MM.1S (cell line): ENCODE measurements around the gene STEAP1B.

ENCODE experiments used
- DNase-seq: peaks from one replicate; pipeline ENCODE4 v3.0.0-alpha.2; 2015
- H2AFZ ChIP-seq: fragments of 300-600 bp; sonication (generic); 2 replicates; pipeline ENCODE4 v1.6.0; 2016; ENCODE audit warnings: antibody characterized with exemption, low read length
- H3F3A ChIP-seq: fragments of 300-600 bp; sonication (generic); 2 replicates; pipeline ENCODE4 v1.6.1; 2016; ENCODE audit warnings: mild to moderate bottlenecking, antibody characterized with exemption, low read length, moderate library complexity, mixed read lengths; ENCODE audit not compliant: insufficient read depth
- H3K27ac ChIP-seq: fragments of 300-600 bp; sonication (generic); 2 replicates; pipeline ENCODE4 v1.5.1; 2016; ENCODE audit warnings: mild to moderate bottlenecking, low read length
- H3K27me3 ChIP-seq: fragments of 300-600 bp; sonication (generic); replicated peaks from 2 replicates; pipeline ENCODE4 v1.6.0; 2016; ENCODE audit warnings: low read length; ENCODE audit not compliant: insufficient read depth
- H3K36me3 ChIP-seq: fragments of 300-600 bp; sonication (generic); replicated peaks from 2 replicates; pipeline ENCODE4 v1.6.1; 2016; ENCODE audit warnings: mild to moderate bottlenecking, low read length, mixed read lengths; ENCODE audit not compliant: insufficient read depth
- H3K4me1 ChIP-seq: fragments of 300-600 bp; sonication (generic); 2 replicates; pipeline ENCODE4 v1.6.1; 2016; ENCODE audit warnings: low read length, mixed read lengths
- H3K4me2 ChIP-seq: fragments of 300-600 bp; sonication (generic); 2 replicates; pipeline ENCODE4 v1.6.0; 2016; ENCODE audit warnings: low read depth, low read length
- H3K4me3 ChIP-seq: fragments of 300-600 bp; sonication (generic); 2 replicates; pipeline ENCODE4 v1.5.1; 2016; ENCODE audit warnings: low read length, mixed read lengths
- H3K79me2 ChIP-seq: fragments of 300-600 bp; sonication (generic); 2 replicates; pipeline ENCODE4 v1.6.1; 2016; ENCODE audit warnings: mixed run types, low read length, mixed read lengths
- H3K9ac ChIP-seq: fragments of 300-600 bp; sonication (generic); 2 replicates; pipeline ENCODE4 v1.6.1; 2016; ENCODE audit warnings: low read length, mixed read lengths
- H3K9me2 ChIP-seq: fragments of 300-600 bp; sonication (generic); replicated peaks from 2 replicates; pipeline ENCODE4 v1.6.1; 2016; ENCODE audit warnings: mild to moderate bottlenecking, low read length, mixed read lengths; ENCODE audit not compliant: insufficient read depth
- H3K9me3 ChIP-seq: fragments of 300-600 bp; sonication (generic); replicated peaks from 2 replicates; pipeline ENCODE4 v1.6.1; 2016; ENCODE audit warnings: mild to moderate bottlenecking, low read length, mixed read lengths; ENCODE audit not compliant: insufficient read depth
- H4K20me1 ChIP-seq: fragments of 300-600 bp; sonication (generic); 2 replicates; pipeline ENCODE4 v1.6.1; 2016; ENCODE audit warnings: mild to moderate bottlenecking, low read length, moderate library complexity, mixed read lengths; ENCODE audit not compliant: insufficient read depth
- CTCF ChIP-seq: fragments of 300-600 bp; sonication (generic); IDR thresholded peaks from 2 replicates; pipeline ENCODE4 v1.5.1; 2016; ENCODE audit warnings: antibody characterized with exemption, low read length, mixed read lengths
- EZH2 ChIP-seq: fragments of 300-600 bp; sonication (generic); optimal IDR thresholded peaks from 2 replicates; pipeline ENCODE3; 2017; ENCODE audit warnings: low read depth, mild to moderate bottlenecking, antibody characterized with exemption, low read length, mixed read lengths
- EZH2phosphoT487 ChIP-seq: fragments of 300-600 bp; sonication (generic); IDR thresholded peaks from 2 replicates; pipeline ENCODE4 v1.6.1; 2018; ENCODE audit warnings: antibody characterized with exemption, low read length

STEAP1B gene

DNA sequence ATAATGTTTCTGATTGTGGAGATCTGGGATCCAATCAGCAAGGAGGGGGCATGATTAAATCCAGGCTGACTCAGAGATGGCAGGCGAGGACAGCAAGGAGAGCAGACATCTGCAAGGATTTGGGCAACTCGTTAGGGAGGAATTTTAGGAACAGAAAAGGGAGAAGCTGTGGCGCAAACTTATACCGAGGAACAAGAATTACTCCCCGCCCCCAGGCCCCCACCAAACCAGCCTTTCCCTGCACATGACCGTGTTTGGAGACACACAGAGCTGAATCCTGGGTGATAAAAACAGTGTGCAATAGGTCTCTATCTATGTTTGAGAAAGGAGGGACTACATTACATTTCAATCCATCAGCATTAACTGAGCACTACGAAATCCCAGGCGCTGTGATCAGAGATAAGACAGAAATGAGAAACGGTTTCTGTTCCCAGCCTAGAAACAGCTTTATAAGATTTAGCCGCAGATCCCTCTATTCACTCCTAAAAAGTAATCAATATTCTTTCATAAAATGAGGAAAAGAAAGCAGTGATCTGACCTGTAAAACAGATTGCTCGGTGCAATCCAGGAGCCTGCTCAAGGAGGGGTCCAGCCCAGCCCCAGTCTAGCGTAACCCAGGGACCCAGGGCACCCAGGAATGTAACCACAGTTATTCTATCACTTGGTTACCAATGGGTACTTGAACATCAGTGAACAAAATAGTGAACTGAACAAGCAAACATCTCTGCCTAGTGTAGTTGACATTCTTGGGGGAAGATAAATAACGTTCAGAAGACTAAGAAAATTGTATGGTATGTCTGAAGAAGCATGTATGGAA is 105.9 kb downstream of the STEAP1B start:
- TF ChIP-seq CTCF = no peak
- TF ChIP-seq EZH2 = no peak
- no peak for TF ChIP-seq EZH2phosphoT487
- DNase-seq = no peak
- H2AFZ ChIP-seq = no peak overlapping the region
- no peaks in the 10 kb centered on the region for H3K9me2 ChIP-seq
- no peaks in the 10 kb centered on the region for H3K36me3 ChIP-seq
- H3K27ac ChIP-seq = no peak overlapping the region
- no peaks in the 10 kb centered on the region for H3F3A ChIP-seq
- H3K4me2 ChIP-seq = no peak overlapping the region
- no peaks in the 10 kb centered on the region for H3K9me3 ChIP-seq
- no peaks in the 10 kb centered on the region for H4K20me1 ChIP-seq
- H3K4me1 ChIP-seq = 0 out of 2 replicates have a peak, but pooled peaks cover 4% of the 10 kb centered on the region
- H3K9ac ChIP-seq = no peak overlapping the region
- no peaks in the 10 kb centered on the region for H3K27me3 ChIP-seq
- H3K79me2 ChIP-seq = no peaks in the 10 kb centered on the region
- H3K4me3 ChIP-seq = no peak overlapping the region

GRCh38 chr7:22390516-22390915 is 109.5 kb downstream of the STEAP1B start:
- no peaks in the 10 kb centered on the region for H3K36me3 ChIP-seq
- no peaks in the 10 kb centered on the region for H3K9me2 ChIP-seq
- TF ChIP-seq CTCF (no peak), EZH2 (no peak), EZH2phosphoT487 (no peak)
- H3K4me1 ChIP-seq = no peaks in the 10 kb centered on the region
- H3K27ac ChIP-seq = no peak overlapping the region
- no peaks in the 10 kb centered on the region for H3K27me3 ChIP-seq
- H2AFZ ChIP-seq = no peak overlapping the region
- H3K9me3 ChIP-seq = no peaks in the 10 kb centered on the region
- no peak overlapping the region for H3K4me3 ChIP-seq
- no peak for DNase-seq
- H3F3A ChIP-seq = no peaks in the 10 kb centered on the region
- H3K79me2 ChIP-seq = no peaks in the 10 kb centered on the region
- no peak overlapping the region for H3K9ac ChIP-seq
- H4K20me1 ChIP-seq = no peaks in the 10 kb centered on the region
- no peak overlapping the region for H3K4me2 ChIP-seq

DNA sequence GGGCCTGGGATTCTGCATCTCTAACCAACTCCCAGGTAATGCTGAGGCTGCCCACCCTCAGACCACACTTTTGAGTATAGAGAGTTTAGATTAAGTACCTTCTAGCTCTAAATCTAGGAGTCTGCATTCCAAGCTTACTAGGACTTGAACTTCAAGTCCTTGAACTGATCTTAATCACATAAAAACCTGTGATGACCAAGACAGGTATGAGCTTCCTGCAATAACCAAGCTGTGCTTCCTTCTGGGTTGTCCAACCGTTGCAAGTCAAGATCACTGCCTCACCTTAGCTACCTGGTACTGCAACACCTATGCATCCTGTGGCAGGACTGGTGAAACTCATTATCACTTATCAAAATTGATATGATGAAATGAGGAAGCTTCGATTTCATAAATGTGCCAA is 110.1 kb downstream of the STEAP1B start:
- Histone ChIP-seq H3K4me3 (no peak overlapping the region), H3K27me3 (no peaks in the 10 kb centered on the region), H3K9me3 (no peaks in the 10 kb centered on the region), H3K4me2 (no peak overlapping the region), H2AFZ (no peak overlapping the region), H3K36me3 (no peaks in the 10 kb centered on the region), H3F3A (no peaks in the 10 kb centered on the region), H3K79me2 (no peaks in the 10 kb centered on the region), H3K9ac (no peak overlapping the region), H3K9me2 (no peaks in the 10 kb centered on the region), H3K4me1 (no peaks in the 10 kb centered on the region), H4K20me1 (no peaks in the 10 kb centered on the region), H3K27ac (no peak overlapping the region)
- TF ChIP-seq EZH2 (no peak), EZH2phosphoT487 (no peak), CTCF (no peak)
- no peak for DNase-seq
